GM23338 (cell line): ENCODE data around the gene CBR1. TPM values are rescaled to one million over a fixed set of nuclear protein-coding genes. Genes with fewer than 3 reads are reported as not detected.

Experiments
- ATAC-seq: fragments of 200-7000 bp; cut with Tn5 transposase; 3 replicates; pipeline ENCODE4 v1.9.1; 2020
- DNase-seq: peaks from one replicate; pipeline ENCODE4 v3.0.0-alpha.2; 2015; ENCODE audit warnings: low spot score
- H2AFZ ChIP-seq: fragments of 200-600 bp; sonication (generic); 2 replicates; pipeline ENCODE4 v1.8.0; 2016; ENCODE audit warnings: antibody characterized with exemption, mild to moderate bottlenecking, moderate library complexity
- H3F3A ChIP-seq: fragments of 200-600 bp; sonication (generic); replicated peaks from 2 replicates; pipeline ENCODE4 v1.8.0; 2017; ENCODE audit warnings: antibody characterized with exemption, mixed run types, low read depth
- H3K27ac ChIP-seq: fragments of 200-600 bp; sonication (generic); 2 replicates; pipeline ENCODE4 v1.6.1; 2016; ENCODE audit warnings: low read depth
- H3K27me3 ChIP-seq: fragments of 200-600 bp; sonication (generic); 2 replicates; pipeline ENCODE4 v1.8.0; 2016; ENCODE audit warnings: mild to moderate bottlenecking, mixed run types, moderate library complexity; ENCODE audit not compliant: insufficient read depth
- H3K36me3 ChIP-seq: fragments of 200-600 bp; sonication (generic); 2 replicates; pipeline ENCODE4 v1.8.0; 2016; ENCODE audit warnings: mild to moderate bottlenecking; ENCODE audit not compliant: insufficient read depth
- H3K4me1 ChIP-seq: fragments of 200-600 bp; sonication (generic); 2 replicates; pipeline ENCODE4 v1.8.0; 2016; ENCODE audit warnings: mild to moderate bottlenecking, moderate library complexity; ENCODE audit not compliant: insufficient read depth
- H3K4me2 ChIP-seq: fragments of 200-600 bp; sonication (generic); 2 replicates; pipeline ENCODE4 v1.7.1; 2017; ENCODE audit warnings: mixed run types
- H3K4me3 ChIP-seq: fragments of 200-600 bp; sonication (generic); 2 replicates; pipeline ENCODE4 v1.6.1; 2016; ENCODE audit warnings: mixed run types
- H3K79me2 ChIP-seq: fragments of 200-600 bp; sonication (generic); replicated peaks from 2 replicates; pipeline ENCODE4 v1.8.0; 2017; ENCODE audit warnings: mild to moderate bottlenecking; ENCODE audit not compliant: insufficient read depth
- H3K9me2 ChIP-seq: fragments of 200-600 bp; sonication (generic); 2 replicates; pipeline ENCODE4 v1.8.0; 2017; ENCODE audit not compliant: insufficient read depth
- H4K20me1 ChIP-seq: fragments of 200-600 bp; sonication (generic); replicated peaks from 2 replicates; pipeline ENCODE4 v1.8.0; 2017; ENCODE audit warnings: mild to moderate bottlenecking; ENCODE audit not compliant: insufficient read depth
- H3K27ac Mint-ChIP-seq: 2 replicates; pipeline ENCODE4 v1.8.0; 2020; ENCODE audit warnings: inconsistent platforms, mild to moderate bottlenecking, moderate library complexity, mixed read lengths
- H3K27me3 Mint-ChIP-seq: 3 replicates; pipeline ENCODE4 v1.8.0; 2022; ENCODE audit warnings: low read depth, mild to moderate bottlenecking, moderate library complexity, mixed read lengths, inconsistent platforms; ENCODE audit not compliant: insufficient read depth, poor library complexity
- H3K36me3 Mint-ChIP-seq: 3 replicates; pipeline ENCODE4 v1.8.0; 2021; ENCODE audit warnings: low read depth, mild to moderate bottlenecking, inconsistent platforms, moderate library complexity, mixed read lengths
- H3K4me1 Mint-ChIP-seq: 3 replicates; pipeline ENCODE4 v1.8.0; 2020; ENCODE audit warnings: mild to moderate bottlenecking, inconsistent platforms, mixed read lengths
- H3K4me3 Mint-ChIP-seq: 3 replicates; pipeline ENCODE4 v1.8.0; 2021; ENCODE audit warnings: moderate library complexity, mild to moderate bottlenecking, inconsistent platforms, mixed read lengths
- H3K9me3 Mint-ChIP-seq: 3 replicates; pipeline ENCODE4 v1.8.0; 2020; ENCODE audit warnings: moderate library complexity, mild to moderate bottlenecking, inconsistent platforms, mixed read lengths
- CREB1 ChIP-seq: fragments of 250-450 bp; sonication (Bioruptor Pico); IDR thresholded peaks from 2 replicates; pipeline ENCODE4 v1.5.0; 2020; ENCODE audit warnings: low read depth, mild to moderate bottlenecking, moderate library complexity
- CTCF ChIP-seq, 2 experiments: fragments of 200-600 bp in 1 of 2; sonication (generic) in 1 of 2; conservative IDR thresholded peaks; 2 replicates each; pipeline versions ENCODE4 v1.5.1 to v1.6.1; 2016 to 2017; ENCODE audit warnings: antibody characterized with exemption in 2 of 2, low read depth in 2 of 2, mild to moderate bottlenecking in 2 of 2, moderate library complexity in 1 of 2
- EZH2 ChIP-seq: fragments of 200-600 bp; sonication (generic); IDR thresholded peaks from one replicate; pipeline ENCODE4 v1.8.0; 2017; ENCODE audit warnings: antibody characterized with exemption, mild to moderate bottlenecking, low read depth; ENCODE audit not compliant: unreplicated experiment
- NANOG ChIP-seq: IDR thresholded peaks from 2 replicates; pipeline ENCODE4 v1.6.1; 2016; ENCODE audit warnings: antibody characterized with exemption, borderline replicate concordance
- STAT1 ChIP-seq: IDR thresholded peaks from one replicate; pipeline ENCODE4 v1.6.1; 2016; ENCODE audit warnings: antibody characterized with exemption; ENCODE audit not compliant: unreplicated experiment
- ZNF331 ChIP-seq: fragments of 250-450 bp; sonication (Bioruptor Pico); IDR thresholded peaks from 2 replicates; pipeline ENCODE4 v1.5.0; 2020; ENCODE audit warnings: low read depth, mild to moderate bottlenecking, moderate library complexity
- polyA plus RNA-seq: library from polyadenylated mRNA; unstranded; fragments of >200 nt; fragmentation: Nextera tagmentation; extraction: Ambion mirVana; gene quantifications from 2 replicates; pipeline ENCODE4 v1.2.1, GENCODE V29; 2016
- total RNA-seq: library from RNA; depleted of rRNA; stranded (reverse); fragments of >200 nt; shearing (Covaris generic); gene quantifications from 2 replicates; pipeline ENCODE4 v1.2.3, GENCODE V29; 2014
- TF ChIP-seq, protein P1 (sequence below): IDR thresholded peaks from 2 replicates; pipeline ENCODE4 v1.6.1; 2016; ENCODE audit warnings: antibody characterized with exemption
- TF ChIP-seq, protein P2 (sequence below): fragments of 250-450 bp; sonication (Bioruptor Pico); IDR thresholded peaks from 2 replicates; pipeline ENCODE4 v1.5.0; 2020; ENCODE audit warnings: mild to moderate bottlenecking, moderate library complexity

CBR1 gene
- total and polyA plus RNA-seq, 2 experiments from 2014 or later = 285 to 487 TPM

DNA sequence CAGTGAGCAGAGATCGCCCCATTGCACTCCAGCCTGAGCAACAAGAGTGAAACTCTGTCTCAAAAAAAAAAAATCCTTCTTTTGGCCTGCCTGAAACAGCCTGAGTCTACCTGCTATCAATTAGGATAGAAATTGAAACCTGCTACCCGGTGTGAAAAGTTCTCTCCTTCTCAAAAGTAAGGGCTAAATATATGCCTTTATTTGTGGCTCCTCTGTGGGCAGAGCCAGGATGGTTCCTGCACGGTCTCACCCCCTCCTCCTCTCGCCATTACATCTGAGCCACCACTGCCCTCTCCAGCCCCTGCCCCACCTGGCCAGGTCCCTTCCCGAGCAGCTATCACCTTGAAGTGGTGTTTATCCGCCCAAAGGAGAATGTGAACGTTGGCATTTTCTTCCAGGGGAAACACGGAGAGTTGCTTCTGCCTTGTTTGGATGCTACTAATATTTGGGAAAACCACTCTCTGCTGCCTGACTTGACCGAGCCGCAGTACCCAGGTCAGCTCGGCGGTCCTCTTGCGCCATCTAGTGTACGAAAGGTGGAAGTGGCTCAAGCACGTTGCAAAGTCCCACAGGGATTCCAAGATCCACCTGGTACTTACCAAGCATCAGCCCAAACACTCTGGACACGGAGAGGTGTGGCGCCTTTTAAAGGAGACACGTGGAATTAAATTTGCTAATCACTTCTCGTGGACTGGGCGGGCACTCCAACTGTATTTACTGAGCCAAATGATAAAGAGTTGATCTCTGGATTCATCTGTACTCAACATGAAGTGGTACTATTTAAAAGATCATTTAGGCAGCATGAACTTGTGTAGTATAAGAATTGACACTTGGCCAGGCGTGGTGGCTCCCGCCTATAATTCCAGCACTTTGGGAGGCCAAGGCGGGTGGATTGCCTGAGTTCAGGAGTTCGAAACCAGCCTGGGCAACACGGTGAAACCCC, 41.4 kb upstream of the CBR1 start:
- peaks cover 3% of the 10 kb centered on the region; the same call in 1 of the 2 replicates for H3K4me1 ChIP-seq
- H3K27me3 ChIP-seq = no peaks in the 10 kb centered on the region
- H3K4me1 Mint-ChIP-seq = peaks cover 7% of the 10 kb centered on the region
- H3K9me2 ChIP-seq = no peaks in the 10 kb centered on the region
- 0 out of 2 replicates have a peak overlapping the region, but pooled peaks have one; percentile 19 for H3K27ac Mint-ChIP-seq
- ATAC-seq = peak; percentile 95
- 0 out of 2 replicates have a peak overlapping the region, but pooled peaks have one; percentile 34 for H3K4me3 ChIP-seq
- TF ChIP-seq CTCF (conservative IDR thresholded peaks at IDR 0.05; ENCODE audit: low read depth in 2 of 2) (peak; percentile 97 to 99), STAT1 (no peak)
- H3F3A ChIP-seq = peaks cover 8% of the 10 kb centered on the region; the same call in 1 of the 2 replicates
- peaks cover 9% of the 10 kb centered on the region for H3K36me3 Mint-ChIP-seq
- H3K4me3 Mint-ChIP-seq = peak overlapping the region; percentile 28; the same call in 1 of the 3 replicates
- no peaks in the 10 kb centered on the region for H3K79me2 ChIP-seq
- H3K9me3 Mint-ChIP-seq = peaks cover 5% of the 10 kb centered on the region; the same call in 2 of the 3 replicates
- no peaks in the 10 kb centered on the region for H3K36me3 ChIP-seq
- H3K27ac ChIP-seq = no peak overlapping the region
- H3K4me2 ChIP-seq = peak overlapping the region; percentile 66
- peak; percentile 83 for DNase-seq
- peaks cover 6% of the 10 kb centered on the region for H3K27me3 Mint-ChIP-seq
- peak overlapping the region; percentile 97 for H2AFZ ChIP-seq
- H4K20me1 ChIP-seq = no peaks in the 10 kb centered on the region

DNA sequence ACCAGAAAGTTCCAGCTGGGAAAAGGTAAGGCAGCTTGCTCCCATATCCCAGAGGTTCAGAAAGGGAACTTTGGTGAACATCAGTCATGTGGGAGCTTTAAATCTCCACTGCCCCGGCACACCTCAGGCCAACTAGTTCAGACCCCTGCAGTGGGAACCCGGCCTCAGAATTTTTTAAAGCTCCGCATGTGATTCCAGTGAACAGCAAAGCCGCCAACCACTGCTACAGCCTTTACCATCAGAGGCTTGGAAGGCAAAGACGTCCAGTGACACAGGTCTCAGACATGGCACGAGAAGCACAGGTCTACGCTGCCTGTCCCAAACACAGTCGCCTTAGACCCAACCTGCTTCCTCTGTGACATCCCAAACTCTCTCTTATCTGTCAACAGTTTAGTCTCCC, 40.5 kb upstream of the CBR1 start:
- Histone ChIP-seq H3K27me3 (no peaks in the 10 kb centered on the region), H3K36me3 (no peaks in the 10 kb centered on the region), H2AFZ (no peak overlapping the region), H3K4me2 (no peak overlapping the region), H3K4me3 (no peak overlapping the region), H3K79me2 (no peaks in the 10 kb centered on the region), H4K20me1 (peaks cover under 1% of the 10 kb centered on the region; the same call in 1 of the 2 replicates), H3K27ac (no peak overlapping the region), H3F3A (peaks cover 17% of the 10 kb centered on the region; the same call in 1 of the 2 replicates), H3K9me2 (no peaks in the 10 kb centered on the region), H3K4me1 (peaks cover 6% of the 10 kb centered on the region; the same call in 1 of the 2 replicates)
- Mint-ChIP-seq H3K27me3 (peaks cover 6% of the 10 kb centered on the region), H3K27ac (no peak overlapping the region), H3K4me3 (no peak overlapping the region), H3K9me3 (peaks cover 5% of the 10 kb centered on the region; the same call in 2 of the 3 replicates), H3K4me1 (peaks cover 7% of the 10 kb centered on the region), H3K36me3 (peaks cover 13% of the 10 kb centered on the region)
- ATAC-seq = no peak
- DNase-seq = no peak
- TF ChIP-seq CREB1 (CRISPR knock-in tag) = no peak
- TF ChIP-seq ZNF331 (CRISPR knock-in tag) = no peak
- no peak for TF ChIP-seq EZH2
- TF ChIP-seq NANOG = no peak
- TF ChIP-seq, protein P1, sequence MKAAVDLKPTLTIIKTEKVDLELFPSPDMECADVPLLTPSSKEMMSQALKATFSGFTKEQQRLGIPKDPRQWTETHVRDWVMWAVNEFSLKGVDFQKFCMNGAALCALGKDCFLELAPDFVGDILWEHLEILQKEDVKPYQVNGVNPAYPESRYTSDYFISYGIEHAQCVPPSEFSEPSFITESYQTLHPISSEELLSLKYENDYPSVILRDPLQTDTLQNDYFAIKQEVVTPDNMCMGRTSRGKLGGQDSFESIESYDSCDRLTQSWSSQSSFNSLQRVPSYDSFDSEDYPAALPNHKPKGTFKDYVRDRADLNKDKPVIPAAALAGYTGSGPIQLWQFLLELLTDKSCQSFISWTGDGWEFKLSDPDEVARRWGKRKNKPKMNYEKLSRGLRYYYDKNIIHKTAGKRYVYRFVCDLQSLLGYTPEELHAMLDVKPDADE = no peak
- TF ChIP-seq, protein P2, sequence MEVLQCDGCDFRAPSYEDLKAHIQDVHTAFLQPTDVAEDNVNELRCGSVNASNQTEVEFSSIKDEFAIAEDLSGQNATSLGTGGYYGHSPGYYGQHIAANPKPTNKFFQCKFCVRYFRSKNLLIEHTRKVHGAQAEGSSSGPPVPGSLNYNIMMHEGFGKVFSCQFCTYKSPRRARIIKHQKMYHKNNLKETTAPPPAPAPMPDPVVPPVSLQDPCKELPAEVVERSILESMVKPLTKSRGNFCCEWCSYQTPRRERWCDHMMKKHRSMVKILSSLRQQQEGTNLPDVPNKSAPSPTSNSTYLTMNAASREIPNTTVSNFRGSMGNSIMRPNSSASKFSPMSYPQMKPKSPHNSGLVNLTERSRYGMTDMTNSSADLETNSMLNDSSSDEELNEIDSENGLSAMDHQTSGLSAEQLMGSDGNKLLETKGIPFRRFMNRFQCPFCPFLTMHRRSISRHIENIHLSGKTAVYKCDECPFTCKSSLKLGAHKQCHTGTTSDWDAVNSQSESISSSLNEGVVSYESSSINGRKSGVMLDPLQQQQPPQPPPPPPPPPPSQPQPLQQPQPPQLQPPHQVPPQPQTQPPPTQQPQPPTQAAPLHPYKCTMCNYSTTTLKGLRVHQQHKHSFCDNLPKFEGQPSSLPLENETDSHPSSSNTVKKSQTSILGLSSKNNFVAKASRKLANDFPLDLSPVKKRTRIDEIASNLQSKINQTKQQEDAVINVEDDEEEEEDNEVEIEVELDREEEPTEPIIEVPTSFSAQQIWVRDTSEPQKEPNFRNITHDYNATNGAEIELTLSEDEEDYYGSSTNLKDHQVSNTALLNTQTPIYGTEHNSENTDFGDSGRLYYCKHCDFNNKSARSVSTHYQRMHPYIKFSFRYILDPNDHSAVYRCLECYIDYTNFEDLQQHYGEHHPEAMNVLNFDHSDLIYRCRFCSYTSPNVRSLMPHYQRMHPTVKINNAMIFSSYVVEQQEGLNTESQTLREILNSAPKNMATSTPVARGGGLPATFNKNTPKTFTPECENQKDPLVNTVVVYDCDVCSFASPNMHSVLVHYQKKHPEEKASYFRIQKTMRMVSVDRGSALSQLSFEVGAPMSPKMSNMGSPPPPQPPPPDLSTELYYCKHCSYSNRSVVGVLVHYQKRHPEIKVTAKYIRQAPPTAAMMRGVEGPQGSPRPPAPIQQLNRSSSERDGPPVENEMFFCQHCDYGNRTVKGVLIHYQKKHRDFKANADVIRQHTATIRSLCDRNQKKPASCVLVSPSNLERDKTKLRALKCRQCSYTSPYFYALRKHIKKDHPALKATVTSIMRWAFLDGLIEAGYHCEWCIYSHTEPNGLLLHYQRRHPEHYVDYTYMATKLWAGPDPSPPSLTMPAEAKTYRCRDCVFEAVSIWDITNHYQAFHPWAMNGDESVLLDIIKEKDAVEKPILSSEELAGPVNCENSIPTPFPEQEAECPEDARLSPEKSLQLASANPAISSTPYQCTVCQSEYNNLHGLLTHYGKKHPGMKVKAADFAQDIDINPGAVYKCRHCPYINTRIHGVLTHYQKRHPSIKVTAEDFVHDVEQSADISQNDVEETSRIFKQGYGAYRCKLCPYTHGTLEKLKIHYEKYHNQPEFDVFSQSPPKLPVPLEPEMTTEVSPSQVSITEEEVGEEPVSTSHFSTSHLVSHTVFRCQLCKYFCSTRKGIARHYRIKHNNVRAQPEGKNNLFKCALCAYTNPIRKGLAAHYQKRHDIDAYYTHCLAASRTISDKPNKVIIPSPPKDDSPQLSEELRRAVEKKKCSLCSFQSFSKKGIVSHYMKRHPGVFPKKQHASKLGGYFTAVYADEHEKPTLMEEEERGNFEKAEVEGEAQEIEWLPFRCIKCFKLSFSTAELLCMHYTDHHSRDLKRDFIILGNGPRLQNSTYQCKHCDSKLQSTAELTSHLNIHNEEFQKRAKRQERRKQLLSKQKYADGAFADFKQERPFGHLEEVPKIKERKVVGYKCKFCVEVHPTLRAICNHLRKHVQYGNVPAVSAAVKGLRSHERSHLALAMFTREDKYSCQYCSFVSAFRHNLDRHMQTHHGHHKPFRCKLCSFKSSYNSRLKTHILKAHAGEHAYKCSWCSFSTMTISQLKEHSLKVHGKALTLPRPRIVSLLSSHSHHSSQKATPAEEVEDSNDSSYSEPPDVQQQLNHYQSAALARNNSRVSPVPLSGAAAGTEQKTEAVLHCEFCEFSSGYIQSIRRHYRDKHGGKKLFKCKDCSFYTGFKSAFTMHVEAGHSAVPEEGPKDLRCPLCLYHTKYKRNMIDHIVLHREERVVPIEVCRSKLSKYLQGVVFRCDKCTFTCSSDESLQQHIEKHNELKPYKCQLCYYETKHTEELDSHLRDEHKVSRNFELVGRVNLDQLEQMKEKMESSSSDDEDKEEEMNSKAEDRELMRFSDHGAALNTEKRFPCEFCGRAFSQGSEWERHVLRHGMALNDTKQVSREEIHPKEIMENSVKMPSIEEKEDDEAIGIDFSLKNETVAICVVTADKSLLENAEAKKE (CRISPR knock-in tag) = no peak
